HFFc6 (cell line): ENCODE data around the gene CRYBA2. TPM values are rescaled to one million over a fixed set of nuclear protein-coding genes. Genes with fewer than 3 reads are reported as not detected.

Experiments
- DNase-seq: peaks from one replicate; pipeline ENCODE4 v3.0.0-alpha.2; 2018
- H3K27ac Mint-ChIP-seq: 2 replicates; pipeline ENCODE4 v1.8.0; 2020; ENCODE audit warnings: mild to moderate bottlenecking, mixed read lengths
- H3K27me3 Mint-ChIP-seq: 2 replicates; pipeline ENCODE4 v1.8.0; 2021; ENCODE audit warnings: mild to moderate bottlenecking, moderate library complexity, mixed read lengths; ENCODE audit not compliant: insufficient read depth
- H3K36me3 Mint-ChIP-seq: 2 replicates; pipeline ENCODE4 v1.8.0; 2021; ENCODE audit warnings: low read depth, mixed read lengths
- H3K4me1 Mint-ChIP-seq: 2 replicates; pipeline ENCODE4 v1.8.0; 2020; ENCODE audit warnings: low read depth, mixed read lengths
- H3K4me3 Mint-ChIP-seq: 2 replicates; pipeline ENCODE4 v1.8.0; 2020; ENCODE audit warnings: mild to moderate bottlenecking, moderate library complexity, mixed read lengths
- H3K9me3 Mint-ChIP-seq: 2 replicates; pipeline ENCODE4 v1.8.0; 2020; ENCODE audit warnings: mild to moderate bottlenecking, mixed read lengths
- total RNA-seq, 6 experiments: library from RNA; stranded (reverse); fragmentation: NEBNext Ultra II Directional; extraction: Animal tissue kit (Norgen Biotek cat#: 25700); gene quantifications; 2 replicates in 1 of 6; 3 replicates in 5 of 6; pipeline ENCODE4 v1.2.3, GENCODE V29; 2021
- TF ChIP-seq, protein P1 (sequence below): fragments of 200-600 bp; sonication (generic); IDR thresholded peaks from 2 replicates; pipeline ENCODE4 v1.5.0; 2021; ENCODE audit warnings: antibody characterized with exemption, mild to moderate bottlenecking

Gene CRYBA2
- total RNA-seq, 6 experiments from 2014 or later: not detected

DNA sequence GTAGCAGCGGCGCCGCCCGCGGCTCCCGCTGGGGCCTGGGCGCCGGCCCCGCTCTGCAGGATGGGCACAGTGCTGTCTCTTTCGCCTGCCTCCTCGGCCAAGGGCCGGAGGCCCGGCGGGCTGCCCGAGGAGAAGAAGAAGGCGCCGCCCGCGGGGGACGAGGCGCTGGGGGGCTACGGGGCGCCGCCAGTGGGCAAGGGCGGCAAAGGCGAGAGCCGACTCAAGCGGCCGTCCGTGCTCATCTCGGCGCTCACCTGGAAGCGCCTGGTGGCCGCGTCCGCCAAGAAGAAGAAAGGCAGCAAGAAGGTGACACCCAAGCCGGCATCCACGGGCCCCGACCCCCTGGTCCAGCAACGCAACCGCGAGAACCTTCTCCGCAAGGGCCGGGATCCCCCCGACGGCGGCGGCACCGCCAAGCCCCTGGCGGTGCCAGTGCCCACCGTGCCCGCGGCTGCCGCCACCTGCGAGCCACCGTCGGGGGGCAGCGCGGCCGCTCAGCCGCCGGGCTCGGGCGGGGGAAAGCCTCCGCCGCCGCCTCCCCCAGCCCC, 33.4 kb downstream of the CRYBA2 start:
- TF ChIP-seq, protein P1, sequence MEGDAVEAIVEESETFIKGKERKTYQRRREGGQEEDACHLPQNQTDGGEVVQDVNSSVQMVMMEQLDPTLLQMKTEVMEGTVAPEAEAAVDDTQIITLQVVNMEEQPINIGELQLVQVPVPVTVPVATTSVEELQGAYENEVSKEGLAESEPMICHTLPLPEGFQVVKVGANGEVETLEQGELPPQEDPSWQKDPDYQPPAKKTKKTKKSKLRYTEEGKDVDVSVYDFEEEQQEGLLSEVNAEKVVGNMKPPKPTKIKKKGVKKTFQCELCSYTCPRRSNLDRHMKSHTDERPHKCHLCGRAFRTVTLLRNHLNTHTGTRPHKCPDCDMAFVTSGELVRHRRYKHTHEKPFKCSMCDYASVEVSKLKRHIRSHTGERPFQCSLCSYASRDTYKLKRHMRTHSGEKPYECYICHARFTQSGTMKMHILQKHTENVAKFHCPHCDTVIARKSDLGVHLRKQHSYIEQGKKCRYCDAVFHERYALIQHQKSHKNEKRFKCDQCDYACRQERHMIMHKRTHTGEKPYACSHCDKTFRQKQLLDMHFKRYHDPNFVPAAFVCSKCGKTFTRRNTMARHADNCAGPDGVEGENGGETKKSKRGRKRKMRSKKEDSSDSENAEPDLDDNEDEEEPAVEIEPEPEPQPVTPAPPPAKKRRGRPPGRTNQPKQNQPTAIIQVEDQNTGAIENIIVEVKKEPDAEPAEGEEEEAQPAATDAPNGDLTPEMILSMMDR: 0 out of 2 replicates have a peak, but pooled peaks have one; percentile 9
- H3K4me3 Mint-ChIP-seq: no peak overlapping the region; the same call in 1 of the 2 replicates
- DNase-seq: no peak
- no peaks in the 10 kb centered on the region for H3K9me3 Mint-ChIP-seq
- H3K27me3 Mint-ChIP-seq: peaks cover 51% of the 10 kb centered on the region
- H3K36me3 Mint-ChIP-seq: 0 out of 2 replicates have a peak, but pooled peaks cover 4% of the 10 kb centered on the region
- H3K4me1 Mint-ChIP-seq: peaks cover 21% of the 10 kb centered on the region
- H3K27ac Mint-ChIP-seq: no peak overlapping the region

DNA sequence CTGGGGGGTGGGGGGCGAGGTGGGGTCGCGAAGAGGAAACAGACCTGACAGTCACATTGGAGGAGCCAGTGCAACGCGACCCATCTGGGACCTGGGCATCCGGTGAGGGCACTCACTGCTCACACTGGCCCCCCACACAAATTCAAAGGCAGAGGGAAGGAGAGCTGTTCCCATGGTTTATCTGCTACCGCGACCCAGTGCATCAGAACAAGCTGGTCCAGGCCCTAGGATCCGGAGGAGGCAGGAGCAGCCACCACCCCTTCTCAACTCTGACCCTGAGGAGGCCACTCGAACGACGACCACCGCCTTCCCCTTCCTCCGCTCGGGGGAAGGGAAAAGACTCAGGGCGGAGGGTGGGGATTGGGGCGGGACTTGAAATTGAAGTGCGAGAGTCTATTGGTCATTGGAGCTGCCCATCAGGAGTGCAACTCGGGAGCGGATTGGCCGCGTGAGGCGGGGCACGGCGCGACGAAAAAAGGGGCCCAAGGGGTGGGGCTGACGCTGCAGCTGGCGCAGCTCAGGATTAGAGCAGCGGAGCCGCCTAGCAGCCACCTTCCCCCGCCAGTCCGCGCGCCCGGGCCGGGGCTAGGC, 34.0 kb downstream of the CRYBA2 start, which contains the start of gene CDK5R2:
TSS of gene CDK5R2 (plus strand) at position 526 of the 591 bp plus-strand sequence. CDS start 155 bp downstream, outside the sequence.
- 0 out of 2 replicates have a peak, but pooled peaks cover 4% of the 10 kb centered on the region for H3K36me3 Mint-ChIP-seq
- TF ChIP-seq, protein P1: no peak
- peaks cover 17% of the 10 kb centered on the region for H3K4me1 Mint-ChIP-seq
- H3K27me3 Mint-ChIP-seq: peaks cover 55% of the 10 kb centered on the region
- peak; percentile 74 for DNase-seq
- no peak within 1 kb of the TSS for H3K27ac Mint-ChIP-seq
- H3K4me3 Mint-ChIP-seq: peak within 1 kb of the TSS; percentile 78
- no peaks in the 10 kb centered on the region for H3K9me3 Mint-ChIP-seq

DNA sequence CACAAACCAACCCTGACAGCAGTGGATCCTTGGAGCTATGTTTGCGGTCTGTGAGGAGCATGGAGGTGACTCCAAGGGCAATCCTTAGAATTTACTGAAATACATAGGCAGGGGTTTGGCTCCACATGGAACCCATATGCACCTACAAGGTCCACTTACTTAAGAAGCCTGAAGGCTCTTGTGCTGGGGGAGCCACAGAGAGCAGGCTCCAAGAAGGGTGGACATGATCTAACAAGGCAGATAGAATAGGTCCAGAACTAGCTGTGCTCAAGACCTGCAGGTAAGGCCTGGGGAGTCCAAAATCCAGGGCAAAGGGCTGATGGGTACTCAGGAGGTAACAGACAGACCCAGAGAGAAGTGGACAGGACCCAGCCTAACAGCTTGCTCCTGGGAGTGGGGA, 34.9 kb downstream of the CRYBA2 start:
- DNase-seq: no peak
- H3K9me3 Mint-ChIP-seq: no peaks in the 10 kb centered on the region
- TF ChIP-seq, protein P1: no peak
- peaks cover 60% of the 10 kb centered on the region for H3K27me3 Mint-ChIP-seq
- peaks cover 7% of the 10 kb centered on the region for H3K4me1 Mint-ChIP-seq
- H3K4me3 Mint-ChIP-seq: no peak overlapping the region
- no peak overlapping the region for H3K27ac Mint-ChIP-seq
- 0 out of 2 replicates have a peak, but pooled peaks cover 4% of the 10 kb centered on the region for H3K36me3 Mint-ChIP-seq

DNA sequence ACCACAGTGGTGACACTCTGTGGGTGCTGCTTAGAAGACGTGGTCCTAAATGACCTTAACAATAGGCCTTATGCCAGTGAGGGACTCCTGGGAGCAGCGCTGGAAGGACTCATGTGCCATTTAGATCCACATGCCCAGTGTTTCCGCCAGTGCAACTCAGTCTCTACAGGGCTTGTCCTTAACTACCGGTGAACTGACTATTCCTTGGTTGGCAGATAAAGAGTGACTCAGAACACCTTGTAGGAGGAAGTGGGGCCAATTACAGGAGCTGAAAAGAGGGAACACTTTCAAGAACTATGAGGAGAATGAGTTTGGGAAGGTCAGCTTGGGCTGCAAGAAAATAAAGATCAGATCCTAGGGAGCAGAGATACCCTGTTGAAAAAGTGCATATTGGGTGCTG, 35.6 kb downstream of the CRYBA2 start:
- DNase-seq: no peak
- H3K27ac Mint-ChIP-seq: no peak overlapping the region
- peaks cover 63% of the 10 kb centered on the region for H3K27me3 Mint-ChIP-seq
- H3K4me3 Mint-ChIP-seq: no peak overlapping the region
- H3K4me1 Mint-ChIP-seq: peaks cover 6% of the 10 kb centered on the region; the same call in 1 of the 2 replicates
- TF ChIP-seq, protein P1: no peak
- no peaks in the 10 kb centered on the region for H3K9me3 Mint-ChIP-seq
- H3K36me3 Mint-ChIP-seq: 0 out of 2 replicates have a peak, but pooled peaks cover 4% of the 10 kb centered on the region

DNA sequence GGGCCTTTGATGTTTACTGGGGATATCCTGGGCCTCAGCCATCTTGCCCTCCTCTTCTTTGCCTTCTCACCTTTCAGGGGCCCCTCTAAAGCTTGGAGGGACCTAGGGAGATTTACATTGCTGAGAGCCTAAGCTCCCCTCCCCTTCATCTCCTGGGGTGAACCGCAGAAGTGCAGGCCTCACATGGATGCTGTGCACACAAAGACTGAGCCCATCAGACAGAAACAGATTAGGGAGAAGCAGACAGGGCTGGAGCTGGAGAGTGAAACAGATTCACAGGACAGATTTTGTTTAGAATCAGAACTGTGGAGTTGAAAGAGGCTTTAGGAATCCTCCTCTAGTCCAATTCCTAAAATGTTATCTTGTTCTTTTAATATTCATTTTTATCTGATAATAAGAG, 37.2 kb downstream of the CRYBA2 start:
- DNase-seq: no peak
- TF ChIP-seq, protein P1: no peak
- H3K36me3 Mint-ChIP-seq: 0 out of 2 replicates have a peak, but pooled peaks cover under 1% of the 10 kb centered on the region
- no peaks in the 10 kb centered on the region for H3K9me3 Mint-ChIP-seq
- H3K4me3 Mint-ChIP-seq: no peak overlapping the region
- H3K27ac Mint-ChIP-seq: no peak overlapping the region
- H3K4me1 Mint-ChIP-seq: peaks cover 3% of the 10 kb centered on the region; the same call in 1 of the 2 replicates
- peaks cover 56% of the 10 kb centered on the region for H3K27me3 Mint-ChIP-seq
